Astrocyte of the cerebellum (primary cell): ENCODE measurements around the gene DUS1L.

Experiments used
- DNase-seq: peaks from one replicate; pipeline ENCODE4 v3.0.0-alpha.2; 2011; ENCODE audit warnings: low read depth
- H3K4me3 ChIP-seq: 2 replicates; pipeline ENCODE4 v1.5.1; 2011; ENCODE audit warnings: mild to moderate bottlenecking, low read depth, low read length, moderate library complexity
- in situ Hi-C: cut with HindIII; loops from 2 replicates; pipeline ENCODE4 v1.10.0; 2017; ENCODE audit warnings: low sequenced_read_pairs
- TF ChIP-seq, protein P1 (sequence below): IDR thresholded peaks from 2 replicates; pipeline ENCODE4 v1.5.1; 2012; ENCODE audit warnings: low read length, low read depth, moderate library complexity, mild to moderate bottlenecking; ENCODE audit errors: missing control alignments

DUS1L gene

DNA sequence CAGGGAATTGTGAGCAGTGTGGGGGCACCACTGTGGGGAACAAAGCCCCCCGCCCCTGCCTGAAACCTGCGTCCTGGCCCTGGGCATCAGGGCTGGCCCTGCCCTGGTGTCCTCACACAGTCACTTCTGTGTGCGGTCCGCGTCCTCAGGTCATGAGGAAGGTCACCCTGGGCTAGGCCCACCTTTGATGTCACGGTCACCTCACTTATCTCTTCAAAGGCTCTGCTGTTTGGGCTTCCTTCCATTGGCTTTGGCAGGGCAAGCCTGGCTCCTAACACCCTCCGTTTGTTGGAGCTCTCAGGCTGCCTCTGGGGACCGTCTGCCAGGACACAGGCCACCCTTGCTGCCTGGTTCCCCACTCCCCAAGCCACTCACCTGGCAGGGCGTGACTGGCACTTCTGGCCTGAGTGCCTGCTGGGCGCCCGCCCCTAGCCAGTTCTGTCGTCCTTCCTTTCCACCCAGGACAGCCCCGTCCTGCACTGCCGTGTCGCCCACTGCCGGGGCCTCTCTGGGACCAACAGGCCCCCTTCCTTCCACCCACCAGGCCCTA is 51.8 kb downstream of the DUS1L start:
- no peak for DNase-seq
- TF ChIP-seq, protein P1, sequence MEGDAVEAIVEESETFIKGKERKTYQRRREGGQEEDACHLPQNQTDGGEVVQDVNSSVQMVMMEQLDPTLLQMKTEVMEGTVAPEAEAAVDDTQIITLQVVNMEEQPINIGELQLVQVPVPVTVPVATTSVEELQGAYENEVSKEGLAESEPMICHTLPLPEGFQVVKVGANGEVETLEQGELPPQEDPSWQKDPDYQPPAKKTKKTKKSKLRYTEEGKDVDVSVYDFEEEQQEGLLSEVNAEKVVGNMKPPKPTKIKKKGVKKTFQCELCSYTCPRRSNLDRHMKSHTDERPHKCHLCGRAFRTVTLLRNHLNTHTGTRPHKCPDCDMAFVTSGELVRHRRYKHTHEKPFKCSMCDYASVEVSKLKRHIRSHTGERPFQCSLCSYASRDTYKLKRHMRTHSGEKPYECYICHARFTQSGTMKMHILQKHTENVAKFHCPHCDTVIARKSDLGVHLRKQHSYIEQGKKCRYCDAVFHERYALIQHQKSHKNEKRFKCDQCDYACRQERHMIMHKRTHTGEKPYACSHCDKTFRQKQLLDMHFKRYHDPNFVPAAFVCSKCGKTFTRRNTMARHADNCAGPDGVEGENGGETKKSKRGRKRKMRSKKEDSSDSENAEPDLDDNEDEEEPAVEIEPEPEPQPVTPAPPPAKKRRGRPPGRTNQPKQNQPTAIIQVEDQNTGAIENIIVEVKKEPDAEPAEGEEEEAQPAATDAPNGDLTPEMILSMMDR = no peak
- in situ Hi-C loops = no loop called here
- H3K4me3 ChIP-seq = no peak overlapping the region

DNA sequence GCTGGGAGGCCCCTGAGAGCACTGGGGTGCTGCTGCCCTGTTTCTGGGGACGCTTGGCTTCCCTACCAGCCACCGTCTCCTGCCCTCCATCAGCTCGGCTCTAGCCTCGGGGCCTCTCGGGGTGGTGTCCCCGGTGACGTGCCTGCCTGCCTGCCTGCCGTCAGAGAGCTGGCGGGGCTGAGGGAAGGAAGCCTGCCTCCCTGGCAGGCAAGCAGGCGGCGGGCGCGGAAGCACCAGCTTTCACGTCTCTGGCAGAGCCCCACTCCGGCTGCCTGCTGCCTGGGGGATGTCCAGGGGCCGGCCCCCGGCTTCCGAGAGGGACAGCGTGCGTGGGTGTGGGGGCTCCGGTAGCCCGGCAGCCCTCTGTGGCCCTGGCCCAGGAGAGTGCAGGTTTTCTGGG is 52.3 kb downstream of the DUS1L start:
- no peak for DNase-seq
- TF ChIP-seq, protein P1 = no peak
- in situ Hi-C loops = no loop called here
- no peak overlapping the region for H3K4me3 ChIP-seq

DNA sequence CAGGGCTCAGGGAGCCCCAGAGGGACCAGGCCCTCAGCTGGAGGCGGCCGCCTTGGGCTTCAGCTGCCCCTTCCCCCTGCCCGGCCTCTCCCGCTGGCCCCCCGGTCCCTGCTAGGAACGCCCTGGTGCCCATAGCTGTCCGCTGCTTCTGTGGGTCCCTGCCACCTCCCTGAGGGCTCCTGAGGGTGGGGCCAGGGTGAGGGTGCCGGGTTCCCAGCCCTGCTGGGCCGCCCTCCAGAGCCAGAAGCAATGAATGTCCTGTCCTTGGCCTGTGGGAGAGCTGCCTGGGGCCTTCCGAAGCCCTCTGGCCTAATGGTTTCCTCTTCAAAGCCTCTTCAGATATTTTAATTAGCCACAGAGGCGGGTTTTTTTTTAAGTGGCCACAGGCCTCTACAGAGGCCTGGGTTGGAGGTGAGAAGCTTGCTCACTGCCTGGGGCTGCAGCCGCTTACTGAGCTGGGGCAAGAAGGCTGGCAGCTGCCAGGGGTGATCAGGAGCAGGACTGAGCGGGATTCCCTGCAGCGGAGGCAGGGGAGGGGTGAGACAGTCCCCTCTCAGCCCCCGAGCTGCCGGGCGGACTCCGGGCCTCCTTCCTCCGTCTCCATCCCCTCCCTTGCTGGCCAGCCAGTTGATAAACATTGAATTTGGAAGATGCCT is 52.8 kb downstream of the DUS1L start:
- in situ Hi-C loops = no loop called here
- H3K4me3 ChIP-seq = no peak overlapping the region
- TF ChIP-seq, protein P1 = no peak
- no peak for DNase-seq

DNA sequence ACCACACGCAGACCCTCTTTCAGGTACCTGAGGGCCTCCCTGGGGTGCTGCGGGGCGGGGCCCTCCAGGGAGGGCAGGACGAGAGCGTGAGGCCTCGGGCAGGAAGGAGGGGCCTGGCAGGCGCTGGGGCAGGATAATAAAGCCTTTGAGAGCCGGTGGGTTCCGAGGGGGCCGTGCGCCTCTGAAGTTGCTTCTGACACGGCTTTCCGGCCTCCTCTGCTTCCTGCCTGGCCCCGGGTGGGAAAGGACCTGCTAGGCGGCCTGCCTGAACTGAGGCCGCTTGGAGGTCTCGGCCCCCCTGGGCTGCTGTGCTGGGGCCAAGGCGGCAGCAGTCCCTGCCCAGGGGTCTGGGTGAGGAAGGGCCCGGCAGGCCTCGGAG is 53.4 kb downstream of the DUS1L start:
- no peak for DNase-seq
- H3K4me3 ChIP-seq = no peak overlapping the region

DNA sequence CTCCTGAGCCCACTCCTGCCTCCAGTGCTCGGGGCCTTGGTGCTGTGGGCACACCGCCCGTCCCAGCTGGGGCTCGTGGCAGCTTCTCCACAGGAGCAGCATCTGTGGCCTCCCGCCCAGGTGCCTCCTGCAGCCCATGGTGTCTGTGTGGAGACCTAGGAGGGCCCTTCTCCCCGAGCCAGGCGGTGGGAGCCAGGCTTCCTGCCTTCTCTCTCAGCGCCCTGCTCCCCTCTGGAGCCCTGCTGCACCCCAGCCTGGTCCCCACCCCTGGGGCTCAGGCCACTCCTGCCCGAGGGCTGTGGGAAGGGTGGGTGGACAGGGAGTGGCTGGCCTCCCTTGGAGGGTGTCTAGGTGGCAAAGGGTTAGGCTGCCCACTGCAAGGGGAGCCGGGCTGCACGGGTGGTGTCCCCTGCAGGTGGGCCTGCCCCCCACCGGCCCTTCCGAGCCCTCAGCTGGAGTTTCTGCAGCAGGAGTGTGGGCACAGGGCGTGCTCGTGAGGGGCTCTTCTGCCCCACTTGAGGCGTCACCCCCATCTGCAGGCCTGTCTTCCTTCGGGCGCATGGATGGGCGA is 53.9 kb downstream of the DUS1L start:
- in situ Hi-C loops = no loop called here
- no peak overlapping the region for H3K4me3 ChIP-seq
- TF ChIP-seq, protein P1 = no peak
- DNase-seq = no peak

More for the DNA sequence above, 53.4 kb downstream of the DUS1L start:
- TF ChIP-seq, protein P1 = no peak
- in situ Hi-C loops = no loop called here

DNA sequence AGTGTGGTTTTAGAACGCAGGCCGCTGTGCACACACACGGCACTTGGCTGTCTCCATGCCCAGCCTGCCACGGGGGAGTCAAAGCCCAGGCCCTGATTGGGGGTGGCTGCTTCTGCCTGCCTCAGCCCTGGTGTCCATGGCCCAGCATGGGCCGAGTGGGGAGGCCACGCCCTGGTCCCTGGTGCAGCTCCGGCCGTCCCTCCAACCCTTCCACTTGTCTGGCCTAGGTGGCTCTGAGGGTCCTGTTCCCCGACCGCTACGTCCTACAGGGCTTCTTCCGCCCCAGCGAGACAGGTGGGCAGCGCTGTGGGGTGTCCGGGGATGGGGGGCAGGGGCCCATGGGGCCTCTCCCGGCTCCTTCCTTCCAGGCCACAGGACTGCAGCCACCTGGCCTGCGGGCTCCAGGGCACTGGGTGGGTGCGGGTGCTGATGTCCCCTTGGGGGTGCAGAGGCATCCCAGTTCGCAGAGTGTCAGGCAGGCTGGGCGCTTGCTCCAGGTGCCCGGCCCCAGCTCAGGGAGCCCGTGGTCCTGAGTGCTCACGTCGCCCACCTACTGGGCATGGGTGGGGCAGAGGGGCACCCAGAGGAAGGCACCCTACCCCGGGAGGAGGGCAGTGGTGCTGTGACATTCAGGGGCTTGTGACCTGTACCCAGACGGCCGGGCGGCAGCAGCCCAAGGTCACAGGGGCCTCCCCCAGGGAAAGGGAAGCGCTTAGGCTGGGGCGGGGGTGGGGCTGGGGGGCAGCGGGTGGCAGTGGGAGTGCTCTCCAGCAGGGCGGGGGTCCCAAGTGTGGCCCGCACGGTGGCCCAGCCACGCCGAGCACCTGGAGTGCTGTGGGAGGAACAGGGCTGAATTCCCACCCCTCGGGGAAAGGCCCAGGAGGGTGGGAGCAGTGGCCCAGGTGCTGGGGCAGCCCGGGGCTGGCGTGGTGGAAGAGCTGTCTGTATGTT is 54.8 kb downstream of the DUS1L start:
- no peak for DNase-seq
- no peak overlapping the region for H3K4me3 ChIP-seq
- TF ChIP-seq, protein P1 = no peak
- in situ Hi-C loops = no loop called here
